Measurements from ENCODE around the gene TRAF4.
"Not testable (repeated sequence)": the region's sequence is repeated elsewhere in the genome, so short reads cannot be mapped to it uniquely, and the experiment has no call there.

Gene TRAF4

DNA sequence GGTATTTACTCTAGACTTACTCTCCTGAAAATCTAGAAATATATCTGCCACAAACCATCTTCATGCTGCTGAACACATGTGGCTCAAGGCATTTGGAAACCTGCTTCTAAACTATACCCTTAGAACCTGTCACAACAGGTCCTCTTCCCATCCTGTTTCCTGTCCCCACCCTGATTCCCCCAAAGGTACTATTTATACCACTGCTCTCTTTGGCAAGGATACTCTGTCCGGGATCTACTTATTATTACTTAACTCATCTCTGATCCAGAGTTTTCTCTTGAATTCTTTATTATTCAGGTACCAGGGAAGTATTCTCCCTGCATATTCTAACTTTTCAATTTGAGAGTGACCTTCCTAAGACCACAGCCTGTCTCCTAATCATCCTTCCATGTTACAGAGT lies 33.4 kb downstream of the TRAF4 start:
- DNase-seq (ENCODE audit: low read depth in 1 of 2, low spot score in 1 of 2), result no peak

DNA sequence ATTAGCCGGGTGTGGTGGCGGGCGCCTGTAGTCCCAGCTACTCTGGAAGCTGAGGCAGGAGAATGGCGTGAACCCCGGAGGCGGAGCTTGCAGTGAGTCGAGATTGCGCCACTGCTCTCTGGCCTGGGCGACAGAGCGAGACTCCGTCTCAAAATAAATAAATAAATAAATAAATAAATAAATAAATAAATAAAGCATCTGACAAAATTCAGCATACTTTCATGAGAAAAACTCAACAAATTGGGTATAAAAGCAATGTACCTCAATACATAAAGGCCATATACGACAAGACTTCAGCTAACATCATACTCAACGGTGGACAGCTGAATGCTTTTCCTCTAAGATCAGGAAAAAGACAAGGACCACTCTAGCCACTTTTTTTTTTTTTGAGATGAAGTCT lies 35.8 kb downstream of the TRAF4 start:
- not testable (repeated sequence) for DNase-seq (ENCODE audit: low read depth in 1 of 2, low spot score in 1 of 2)

GRCh38 chr17:28783161-28783560 lies 39.4 kb downstream of the TRAF4 start:
- DNase-seq (ENCODE audit: low read depth in 1 of 2, low spot score in 1 of 2), result no peak

GRCh38 chr17:28788100-28788499 lies 44.3 kb downstream of the TRAF4 start:
- no peak for DNase-seq (ENCODE audit: low read depth in 1 of 2, low spot score in 1 of 2)

GRCh38 chr17:28792877-28793661 lies 49.3 kb downstream of the TRAF4 start:
- no peak for DNase-seq (ENCODE audit: low read depth in 1 of 2, low spot score in 1 of 2)

- DNase-seq (ENCODE audit: low read depth in 1 of 2, low spot score in 1 of 2), result not testable (repeated sequence)
Observed at GRCh38 chr17:28794846-28795441, 51.1 kb downstream of the TRAF4 start.

- no peak for DNase-seq (ENCODE audit: low read depth in 1 of 2, low spot score in 1 of 2)
Observed at GRCh38 chr17:28796062-28796461, 52.3 kb downstream of the TRAF4 start.
